IPS-11a (cell line): ENCODE data around the gene BECN2.

ENCODE experiments used
- H3K4me3 ChIP-seq: one replicate; pipeline ENCODE4 v1.5.1; 2013; ENCODE audit warnings: low read depth, low read length, control low read depth

BECN2 gene

GRCh38 chr1:241957692-241958494 lies at the start of gene BECN2:
Gene BECN2, plus strand, starts transcription at chr1:241957767. Its CDS starts 0 bp downstream, at chr1:241957767.
- H3K4me3 ChIP-seq = no peak within 1 kb of the TSS

GRCh38 chr1:241916196-241916595 lies 41.4 kb upstream of the BECN2 start:
- no peak overlapping the region for H3K4me3 ChIP-seq

- no peak overlapping the region for H3K4me3 ChIP-seq
These were observed 40.1 kb upstream of the BECN2 start for GRCh38 chr1:241917487-241917886.

GRCh38 chr1:241918879-241919278 lies 38.7 kb upstream of the BECN2 start:
- H3K4me3 ChIP-seq = no peak overlapping the region

- no peak overlapping the region for H3K4me3 ChIP-seq
These were observed 33.3 kb upstream of the BECN2 start for GRCh38 chr1:241924080-241924808.

DNA sequence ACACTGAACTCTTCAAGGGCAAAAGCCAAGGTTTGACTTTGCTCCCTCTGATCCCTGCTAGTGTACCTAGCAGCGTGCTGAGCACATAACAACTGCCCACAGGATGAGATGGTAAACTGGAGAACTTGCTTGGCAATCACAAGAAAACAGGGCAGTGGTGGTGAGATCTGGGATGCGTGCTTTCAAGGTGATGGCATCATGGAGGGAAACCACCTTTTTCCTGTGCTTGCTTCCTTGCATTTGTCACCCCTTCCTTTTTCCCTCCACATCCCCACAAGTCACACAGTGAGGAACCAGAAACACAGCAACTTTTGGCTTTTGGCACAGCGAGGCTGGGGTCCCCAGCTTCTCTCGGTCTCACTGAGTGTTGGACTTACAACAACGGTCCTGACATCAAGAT lies 31.4 kb upstream of the BECN2 start:
- H3K4me3 ChIP-seq = no peak overlapping the region

DNA sequence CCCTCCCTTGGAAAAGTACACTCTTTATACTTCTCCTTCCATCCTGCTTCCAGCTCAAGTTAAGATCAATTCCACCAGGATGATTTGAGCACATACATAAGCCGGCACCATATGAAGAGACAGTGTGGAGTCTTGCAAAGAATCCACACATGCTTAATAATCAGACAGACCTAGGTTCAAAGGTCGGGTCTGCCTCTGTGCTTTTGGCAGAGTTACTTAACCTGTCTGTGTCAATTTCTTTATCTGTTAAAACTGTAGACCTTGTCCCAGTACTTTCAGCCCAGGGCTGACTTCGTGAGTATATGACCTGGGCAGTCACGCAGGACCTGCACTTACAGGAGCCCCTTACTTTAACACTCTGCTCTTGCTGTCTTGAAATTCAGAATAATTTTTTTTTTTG lies 30.2 kb upstream of the BECN2 start:
- H3K4me3 ChIP-seq = no peak overlapping the region

- no peak overlapping the region for H3K4me3 ChIP-seq
These were observed 24.7 kb upstream of the BECN2 start for GRCh38 chr1:241932845-241933244.

DNA sequence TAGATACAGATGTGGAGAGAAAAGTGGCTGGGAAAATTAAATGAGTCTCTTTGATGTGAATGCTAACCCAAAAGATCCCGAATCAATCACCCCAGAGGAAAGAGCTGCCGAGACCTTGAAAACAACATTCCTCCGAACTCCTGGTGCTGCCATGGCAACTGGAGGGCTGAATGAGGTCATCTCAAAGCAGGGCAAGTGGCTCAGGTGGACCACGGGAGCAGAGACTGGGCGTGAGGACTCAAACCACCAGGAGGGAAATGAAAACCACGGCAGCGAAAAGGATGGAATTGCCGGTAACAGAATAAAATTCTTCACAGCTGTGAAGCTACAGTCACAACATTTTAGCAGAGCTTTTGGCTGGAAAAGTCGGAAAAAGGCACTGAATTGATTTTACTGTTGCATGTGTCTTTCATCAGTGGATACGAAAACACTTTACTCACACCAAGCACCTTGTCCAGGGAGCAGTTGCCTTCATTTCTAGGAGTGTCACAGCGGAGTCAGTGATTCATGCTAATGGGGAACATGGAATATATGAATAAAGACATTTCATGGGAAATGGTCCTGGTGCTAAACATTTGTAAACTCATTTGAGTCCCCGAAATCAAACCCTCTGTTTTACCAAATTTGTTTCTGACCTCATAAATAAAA lies 23.2 kb upstream of the BECN2 start:
- H3K4me3 ChIP-seq = no peak overlapping the region

DNA sequence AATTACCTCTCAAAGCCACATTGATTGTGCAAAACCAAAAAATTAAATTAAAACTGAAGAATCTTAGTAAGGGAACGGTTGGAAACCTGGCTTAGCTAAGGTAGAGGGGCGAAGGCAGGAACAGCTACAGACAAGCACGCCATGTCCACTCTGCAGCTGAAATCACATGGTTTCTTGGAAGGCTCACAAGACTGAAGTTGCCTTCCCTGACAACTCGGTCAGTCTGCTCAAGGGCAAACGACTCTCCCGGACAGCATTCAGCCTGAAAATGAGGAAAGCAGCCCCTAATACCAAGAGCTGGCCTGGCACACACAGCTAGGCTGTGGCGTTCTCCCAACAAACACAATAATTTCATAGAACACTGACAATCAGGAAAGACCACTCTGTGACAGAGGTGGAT lies 22.7 kb upstream of the BECN2 start:
- H3K4me3 ChIP-seq = no peak overlapping the region

GRCh38 chr1:241939798-241940197 lies 17.8 kb upstream of the BECN2 start:
- H3K4me3 ChIP-seq = no peak overlapping the region

GRCh38 chr1:241942738-241943137 lies 14.8 kb upstream of the BECN2 start:
- H3K4me3 ChIP-seq = no peak overlapping the region

GRCh38 chr1:241944300-241944699 lies 13.3 kb upstream of the BECN2 start:
- no peak overlapping the region for H3K4me3 ChIP-seq

- no peak overlapping the region for H3K4me3 ChIP-seq
These were observed 10.2 kb upstream of the BECN2 start for GRCh38 chr1:241947354-241947753.

DNA sequence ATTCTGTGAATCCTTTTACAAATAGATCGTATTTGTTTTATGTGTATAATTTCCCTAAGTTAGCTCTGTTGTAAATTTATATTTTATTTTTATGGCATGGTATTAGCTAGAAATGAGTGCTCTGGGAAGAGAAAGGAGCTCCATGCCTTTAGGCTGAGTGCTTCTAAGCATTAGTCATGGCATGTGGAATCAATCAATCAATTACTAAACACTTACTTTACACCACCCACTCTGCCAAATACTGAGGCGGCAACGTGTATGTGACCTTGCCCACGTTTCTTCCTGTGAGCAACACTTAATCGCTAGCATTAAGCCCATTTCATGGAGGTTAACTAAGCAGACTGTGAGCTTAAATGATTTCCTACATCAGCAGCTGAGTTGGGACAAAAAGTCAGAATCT lies 7.2 kb upstream of the BECN2 start:
- no peak overlapping the region for H3K4me3 ChIP-seq

- no peak overlapping the region for H3K4me3 ChIP-seq
These were observed 4.6 kb downstream of the BECN2 start for GRCh38 chr1:241962153-241962552.

DNA sequence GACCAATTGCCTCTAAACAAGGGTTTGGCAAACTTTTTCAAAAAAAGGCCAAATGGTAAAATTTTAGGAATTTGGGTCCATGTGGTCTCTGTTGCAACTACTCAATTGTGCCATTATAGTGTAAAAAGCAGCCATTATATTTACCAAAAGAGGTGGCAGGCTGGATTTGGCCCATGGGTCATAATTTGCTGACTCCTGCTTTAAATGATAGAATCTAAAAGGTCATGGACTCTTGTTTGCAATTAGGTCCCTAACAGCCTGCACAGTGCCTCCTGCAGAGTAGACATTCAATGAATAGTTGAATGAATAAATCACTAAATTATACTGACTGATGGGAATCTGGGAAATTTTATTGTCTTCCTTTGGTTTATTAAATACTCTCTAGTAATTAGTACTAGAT lies 6.2 kb downstream of the BECN2 start:
- H3K4me3 ChIP-seq = no peak overlapping the region

DNA sequence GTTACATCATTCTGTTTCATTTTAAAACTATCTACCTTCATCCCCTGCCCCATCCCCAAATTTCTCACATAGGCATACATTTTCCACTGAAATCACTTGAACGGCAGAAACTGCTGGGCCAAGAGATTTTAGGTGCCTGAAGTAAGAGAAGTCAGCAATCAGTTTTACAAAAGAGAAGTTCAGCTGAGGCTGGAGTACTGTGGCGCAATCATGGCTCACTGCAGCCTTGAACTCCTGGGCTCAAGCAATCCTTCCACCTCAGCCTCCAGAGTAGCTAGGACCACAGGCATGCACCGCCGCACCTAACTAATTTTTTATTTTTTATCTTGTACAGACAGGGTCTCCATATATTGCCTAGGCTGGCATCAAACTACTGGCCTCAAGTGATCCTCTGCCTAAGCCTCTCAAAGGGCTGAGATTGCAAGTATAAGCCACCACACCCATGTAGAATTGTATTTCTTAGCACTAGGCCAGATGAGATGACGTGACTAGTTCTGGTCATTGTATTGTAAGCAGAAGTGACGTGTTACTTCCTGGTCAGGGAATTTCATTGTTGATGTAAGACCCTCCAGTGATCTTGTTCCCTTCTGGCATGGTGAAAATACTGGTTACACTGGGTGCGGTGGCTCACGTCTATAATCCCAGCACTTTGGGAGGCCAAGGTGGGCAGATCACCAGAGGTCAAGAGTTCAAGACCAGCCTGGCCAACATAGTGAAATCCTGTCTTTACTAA lies 7.1 kb downstream of the BECN2 start:
- no peak overlapping the region for H3K4me3 ChIP-seq

- H3K4me3 ChIP-seq = no peak overlapping the region
These were observed 11.0 kb downstream of the BECN2 start for GRCh38 chr1:241968611-241969010.

GRCh38 chr1:241972703-241973369 lies 15.3 kb downstream of the BECN2 start:
- no peak overlapping the region for H3K4me3 ChIP-seq

DNA sequence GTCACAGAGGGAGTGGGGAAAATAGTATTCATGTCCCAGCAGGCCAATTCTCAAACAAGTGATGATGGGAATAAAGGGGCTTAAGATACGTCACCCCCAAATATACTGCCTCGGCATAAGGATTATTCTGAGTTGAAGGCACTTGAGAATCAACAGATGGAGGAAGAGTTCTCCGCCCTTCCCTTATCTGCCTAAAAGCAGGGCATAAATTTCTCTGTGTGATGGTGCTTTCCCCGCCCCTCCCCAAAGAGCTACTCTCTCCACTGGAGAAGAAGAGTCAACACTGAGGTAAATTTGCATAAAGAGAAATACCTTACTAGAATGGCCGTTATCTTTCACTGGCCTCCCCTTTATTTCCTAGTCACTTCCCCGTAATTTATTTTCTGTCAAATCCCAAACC lies 18.7 kb downstream of the BECN2 start:
- no peak overlapping the region for H3K4me3 ChIP-seq
